ENCODE data around the gene GADD45A.
"Not testable (repeated sequence)": the region's sequence is repeated elsewhere in the genome, so short reads cannot be mapped to it uniquely, and the experiment has no call there.

GADD45A gene

GRCh38 chr1:67685067-67685557 lies at the start of gene GADD45A:
Gene GADD45A, plus strand, starts transcription at chr1:67685201. Its CDS starts 294 bp downstream, at chr1:67685495.
- DNase-seq = peak; percentile 98

GRCh38 chr1:67636146-67636545 lies 48.9 kb upstream of the GADD45A start:
- DNase-seq = peak; percentile 65 to 69

GRCh38 chr1:67639361-67639760 lies 45.6 kb upstream of the GADD45A start:
- no peak for DNase-seq

- DNase-seq = no peak
Observed at GRCh38 chr1:67642629-67643028, 42.4 kb upstream of the GADD45A start.

- DNase-seq = no peak
Observed at GRCh38 chr1:67644566-67644965, 40.4 kb upstream of the GADD45A start.

- DNase-seq = no peak
Observed at GRCh38 chr1:67645495-67646144, 39.4 kb upstream of the GADD45A start.

GRCh38 chr1:67646145-67647035 lies 38.6 kb upstream of the GADD45A start:
- no peak for DNase-seq

GRCh38 chr1:67647036-67647798 lies 37.8 kb upstream of the GADD45A start:
- DNase-seq = no peak

GRCh38 chr1:67647814-67648358 lies 37.1 kb upstream of the GADD45A start:
- DNase-seq = no peak

- DNase-seq = no peak
Observed at GRCh38 chr1:67648582-67649326, 36.2 kb upstream of the GADD45A start.

- no peak for DNase-seq
Observed at GRCh38 chr1:67650061-67650460, 34.9 kb upstream of the GADD45A start.

GRCh38 chr1:67651031-67651430 lies 34.0 kb upstream of the GADD45A start:
- DNase-seq = no peak

- no peak for DNase-seq
Observed at GRCh38 chr1:67652800-67653199, 32.2 kb upstream of the GADD45A start.

- no peak for DNase-seq
Observed at GRCh38 chr1:67653304-67653703, 31.7 kb upstream of the GADD45A start.

- DNase-seq = no peak
Observed at GRCh38 chr1:67655581-67655980, 29.4 kb upstream of the GADD45A start.

GRCh38 chr1:67657152-67657551 lies 27.8 kb upstream of the GADD45A start:
- not testable (repeated sequence) for DNase-seq

- no peak for DNase-seq
Observed at GRCh38 chr1:67659229-67659628, 25.8 kb upstream of the GADD45A start.

- no peak for DNase-seq
Observed at GRCh38 chr1:67662884-67663283, 22.1 kb upstream of the GADD45A start.

- no peak for DNase-seq
Observed at GRCh38 chr1:67664048-67664447, 21.0 kb upstream of the GADD45A start.

- DNase-seq = not testable (repeated sequence)
Observed at GRCh38 chr1:67665307-67665706, 19.7 kb upstream of the GADD45A start.

- no peak for DNase-seq
Observed at GRCh38 chr1:67666636-67667035, 18.4 kb upstream of the GADD45A start.

- no peak for DNase-seq
Observed at GRCh38 chr1:67668660-67669059, 16.3 kb upstream of the GADD45A start.
